K562 (cell line): ENCODE data around the gene ERC2. TPM values are rescaled to one million over a fixed set of nuclear protein-coding genes. Genes with fewer than 3 reads are reported as not detected.

Experiments used
- ATAC-seq: fragments of 200-7000 bp; cut with Tn5 transposase; 3 replicates; pipeline ENCODE4 v1.9.1; 2020; ENCODE audit warnings: moderate library complexity
- BruUV-seq: library from RNA; stranded (reverse); fragments of 400-500 nt; replicated peaks from 2 replicates; lab custom pipeline; 2021; lab: Mats Ljungman, UMichigan
- CTCF ChIA-PET: fragments of 300-600 bp; formaldehyde crosslinking; extraction: SDS; loops from one replicate; lab custom pipeline; 2021; ENCODE audit warnings: low intra/inter-chr PET ratio; lab: Yijun Ruan, JAX
- POLR2A ChIA-PET: fragments of 300-600, 350-650 bp; sonication (Branson Sonifier 250); formaldehyde crosslinking; extraction: SDS; loops from one replicate; lab custom pipeline; 2021; ENCODE audit warnings: antibody characterized with exemption, inconsistent platforms; lab: Yijun Ruan, JAX
- DNase-seq, 4 experiments: peaks; one replicate each; pipeline versions ENCODE4 v3.0.0 to v3.0.0-alpha.2; 2011 to 2018; ENCODE audit warnings: low spot score in 3 of 4, mixed read lengths in 3 of 4; ENCODE audit errors: extremely low read depth in 1 of 4
- FAIRE-seq: peaks from 2 replicates; lab custom pipeline; 2011; peaks lifted over from hg19 to GRCh38; lab: Jason Lieb, UNC
- H2AFZ ChIP-seq: 2 replicates; pipeline ENCODE4 v1.6.0; 2011; ENCODE audit warnings: low read depth, low read length, control low read depth, inconsistent platforms
- H3K27ac ChIP-seq: fragments of 200-600 bp; 3 replicates; pipeline ENCODE4 v1.8.0; 2011; ENCODE audit warnings: low read depth, mild to moderate bottlenecking, control low read depth, inconsistent platforms, low read length, moderate library complexity, mixed read lengths; ENCODE audit errors: extremely low read depth
- H3K27me3 ChIP-seq, 2 experiments: fragments of 300-600 bp in 1 of 2; 2 replicates in 1 of 2; 3 replicates in 1 of 2; pipeline versions ENCODE4 v1.6.0 to v1.8.0; 2011; ENCODE audit warnings: inconsistent platforms in 2 of 2, low read length in 2 of 2, mild to moderate bottlenecking in 1 of 2, mixed read lengths in 1 of 2, moderate library complexity in 1 of 2; ENCODE audit not compliant: control insufficient read depth in 2 of 2, insufficient read depth in 2 of 2
- H3K36me3 ChIP-seq: fragments of 300-600 bp; 3 replicates; pipeline ENCODE4 v1.8.0; 2011; ENCODE audit warnings: mild to moderate bottlenecking, low read length, inconsistent platforms; ENCODE audit not compliant: control insufficient read depth, insufficient read depth
- H3K4me1 ChIP-seq, 2 experiments: fragments of 200-600 bp in 1 of 2; replicated peaks in 1 of 2; 2 replicates in 1 of 2; 3 replicates in 1 of 2; pipeline versions ENCODE4 v1.5.1 to v1.8.0; 2011; ENCODE audit warnings: inconsistent platforms in 2 of 2, low read length in 2 of 2, mild to moderate bottlenecking in 1 of 2, mixed read lengths in 1 of 2, moderate library complexity in 1 of 2; ENCODE audit not compliant: control insufficient read depth in 2 of 2, insufficient read depth in 2 of 2
- H3K4me2 ChIP-seq: 2 replicates; pipeline ENCODE4 v1.6.1; 2011; ENCODE audit warnings: low read length, control low read depth, inconsistent platforms, mixed read lengths; ENCODE audit not compliant: insufficient read depth
- H3K4me3 ChIP-seq: fragments of 200-600 bp; sonication (generic), shearing (Covaris generic); 2 replicates; pipeline ENCODE4 v1.5.1; 2016; ENCODE audit warnings: control low read depth, inconsistent platforms
- H3K79me2 ChIP-seq: fragments of 200-600 bp; 3 replicates; pipeline ENCODE4 v1.8.0; 2011; ENCODE audit warnings: low read length, inconsistent platforms; ENCODE audit not compliant: control insufficient read depth, insufficient read depth
- H3K9ac ChIP-seq, 2 experiments: 2 replicates each; pipeline versions ENCODE4 v1.6.0 to v1.6.1; 2011; ENCODE audit warnings: low read depth in 2 of 2, low read length in 2 of 2, control low read depth in 1 of 2, inconsistent platforms in 1 of 2, mild to moderate bottlenecking in 1 of 2, mixed read lengths in 1 of 2; ENCODE audit not compliant: insufficient read depth in 1 of 2
- H3K9me1 ChIP-seq: one replicate; pipeline ENCODE4 v1.6.0; 2011; ENCODE audit warnings: inconsistent platforms, mild to moderate bottlenecking, low read length, moderate library complexity; ENCODE audit not compliant: control insufficient read depth, insufficient read depth
- H3K9me3 ChIP-seq: replicated peaks from 2 replicates; pipeline ENCODE4 v1.5.1; 2011; ENCODE audit warnings: low read depth, low read length, inconsistent platforms; ENCODE audit not compliant: control insufficient read depth, insufficient read depth
- H4K20me1 ChIP-seq: replicated peaks from 2 replicates; pipeline ENCODE4 v1.6.1; 2011; ENCODE audit warnings: low read length, inconsistent platforms, mixed read lengths; ENCODE audit not compliant: control insufficient read depth, insufficient read depth
- ETV1 ChIP-seq: fragments of 450-650 bp; conservative IDR thresholded peaks from 2 replicates; pipeline ENCODE4 v1.6.1; 2016; ENCODE audit warnings: missing genetic modification characterization, control low read depth, low read depth, missing compliant biosample characterization
- GABPB2 ChIP-seq: fragments of 250-450 bp; sonication (Bioruptor Pico); conservative IDR thresholded peaks from 2 replicates; pipeline ENCODE4 v1.5.1; 2021; ENCODE audit warnings: mild to moderate bottlenecking
- GTF2F1 ChIP-seq: IDR thresholded peaks from 2 replicates; pipeline ENCODE4 v1.6.1; 2011; ENCODE audit warnings: low read depth, low read length, improper control_type of control experiment
- NELFE ChIP-seq: IDR thresholded peaks from 2 replicates; pipeline ENCODE4 v1.6.1; 2011; ENCODE audit warnings: mild to moderate bottlenecking; ENCODE audit not compliant: insufficient read depth, insufficient read length
- RNF2 ChIP-seq: sonication (generic); IDR thresholded peaks from 2 replicates; pipeline ENCODE4 v1.6.1; 2016
- ZBTB1 ChIP-seq: sonication (generic); formaldehyde crosslinking; IDR thresholded peaks from 2 replicates; pipeline ENCODE4 v1.8.1; 2023; ENCODE audit warnings: missing genetic modification reagents, low read depth, mild to moderate bottlenecking, borderline replicate concordance
- ZFP30 ChIP-seq: fragments of 250-450 bp; sonication (Bioruptor Pico); IDR thresholded peaks from 2 replicates; pipeline ENCODE4 v1.8.0; 2022; ENCODE audit warnings: moderate library complexity, mild to moderate bottlenecking, inconsistent platforms, borderline replicate concordance
- ZNF24 ChIP-seq: fragments of 450-650 bp; IDR thresholded peaks from 2 replicates; pipeline ENCODE4 v1.6.1; 2016
- in situ Hi-C: fragments of 300-500 bp; cut with MboI; formaldehyde crosslinking; loops from 4 replicates; pipeline ENCODE4 v1.15.0; 2018; ENCODE audit warnings: inconsistent platforms, mixed read lengths
- intact Hi-C: fragments of 100-400 bp; cut with micrococcal nuclease; formaldehyde crosslinking; loops from 2 replicates; pipeline ENCODE4 v1.14.2; 2022
- polyA plus RNA-seq, 8 experiments: library from polyadenylated mRNA; depleted of rRNA in 4 of 8; stranded (reverse) in 5 of 8; unstranded in 3 of 8; fragments of >200 nt; fragmentation: Nextera tagmentation in 2 of 8; fragmentation: Illumina TruSeq in 1 of 8; extraction: Ambion mirVana in 2 of 8; extraction: Trizol in 1 of 8; gene quantifications; 2 replicates each; pipeline versions ENCODE4 v1.2.1 to v1.2.3, GENCODE V29; 2011 to 2014; ENCODE audit warnings: inconsistent platforms in 1 of 8, missing spikeins in 1 of 8
- total RNA-seq, 7 experiments: library from RNA; depleted of rRNA in 6 of 7; stranded (reverse); fragments of >200 nt in 6 of 7; fragmentation: Illumina TruSeq in 2 of 7; extraction: Trizol in 2 of 7; gene quantifications; 2 replicates each; pipeline versions ENCODE4 v1.2.1 to v1.2.3, GENCODE V29; 2011 to 2021; ENCODE audit warnings: low replicate concordance in 1 of 7
- TF ChIP-seq, protein P1 (sequence below): fragments of 450-650 bp; conservative IDR thresholded peaks from 2 replicates; pipeline ENCODE4 v1.6.1; 2016; ENCODE audit warnings: missing genetic modification characterization, low read depth, mild to moderate bottlenecking, control low read depth, missing compliant biosample characterization
- TF ChIP-seq, protein P2 (sequence below): fragments of 450-650 bp; IDR thresholded peaks from 2 replicates; pipeline ENCODE4 v1.6.1; 2016; ENCODE audit warnings: missing biosample characterization, missing genetic modification characterization

Gene ERC2
- total and polyA plus RNA-seq, 9 of the 15 experiments (the other 6 are each of a cell fraction or from before 2014, with no cell fraction given): 0.04 to 0.18 (median 0.07) TPM; not detected in 2

DNA sequence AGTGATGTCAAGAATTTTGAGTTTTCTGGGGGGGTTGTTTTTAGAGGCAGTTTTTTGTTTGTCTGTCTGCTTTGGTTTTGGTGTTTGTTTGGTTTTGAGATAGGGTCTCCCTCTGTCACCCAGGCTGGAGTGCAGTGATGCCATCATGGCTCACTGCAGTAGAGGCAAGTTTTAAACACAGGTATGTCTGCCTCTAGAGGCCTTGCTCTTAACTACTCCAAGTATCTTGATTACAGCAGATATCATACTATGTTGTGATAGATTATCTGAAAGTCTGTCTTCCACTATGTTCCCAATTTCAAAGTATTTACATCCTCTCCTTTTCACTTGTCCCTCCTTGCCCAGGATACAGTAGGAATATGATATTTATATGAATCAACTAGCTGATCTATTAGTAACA is 57.7 kb downstream of the ERC2 start:
- Histone ChIP-seq H3K9me3 (no peaks in the 10 kb centered on the region), H3K4me3 (no peak overlapping the region), H3K27me3 (no peaks in the 10 kb centered on the region), H3K4me1 (peaks cover 0 to 3% of the 10 kb centered on the region in 2 experiments; a peak in 2 of 5 replicates), H3K9ac (no peak overlapping the region), H3K4me2 (no peak overlapping the region), H3K9me1 (no peaks in the 10 kb centered on the region), H3K79me2 (no peaks in the 10 kb centered on the region), H3K36me3 (no peaks in the 10 kb centered on the region), H3K27ac (no peak overlapping the region), H2AFZ (no peak overlapping the region), H4K20me1 (no peaks in the 10 kb centered on the region)
- TF ChIP-seq GABPB2 (CRISPR knock-in tag) (no peak), ZFP30 (CRISPR knock-in tag) (no peak), ZBTB1 (no peak), ETV1 (tag) (no peak), ZNF24 (no peak), RNF2 (no peak), NELFE (no peak), GTF2F1 (no peak)
- TF ChIP-seq, protein P1, sequence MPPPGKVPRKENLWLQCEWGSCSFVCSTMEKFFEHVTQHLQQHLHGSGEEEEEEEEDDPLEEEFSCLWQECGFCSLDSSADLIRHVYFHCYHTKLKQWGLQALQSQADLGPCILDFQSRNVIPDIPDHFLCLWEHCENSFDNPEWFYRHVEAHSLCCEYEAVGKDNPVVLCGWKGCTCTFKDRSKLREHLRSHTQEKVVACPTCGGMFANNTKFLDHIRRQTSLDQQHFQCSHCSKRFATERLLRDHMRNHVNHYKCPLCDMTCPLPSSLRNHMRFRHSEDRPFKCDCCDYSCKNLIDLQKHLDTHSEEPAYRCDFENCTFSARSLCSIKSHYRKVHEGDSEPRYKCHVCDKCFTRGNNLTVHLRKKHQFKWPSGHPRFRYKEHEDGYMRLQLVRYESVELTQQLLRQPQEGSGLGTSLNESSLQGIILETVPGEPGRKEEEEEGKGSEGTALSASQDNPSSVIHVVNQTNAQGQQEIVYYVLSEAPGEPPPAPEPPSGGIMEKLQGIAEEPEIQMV (tag): no peak
- TF ChIP-seq, protein P2, sequence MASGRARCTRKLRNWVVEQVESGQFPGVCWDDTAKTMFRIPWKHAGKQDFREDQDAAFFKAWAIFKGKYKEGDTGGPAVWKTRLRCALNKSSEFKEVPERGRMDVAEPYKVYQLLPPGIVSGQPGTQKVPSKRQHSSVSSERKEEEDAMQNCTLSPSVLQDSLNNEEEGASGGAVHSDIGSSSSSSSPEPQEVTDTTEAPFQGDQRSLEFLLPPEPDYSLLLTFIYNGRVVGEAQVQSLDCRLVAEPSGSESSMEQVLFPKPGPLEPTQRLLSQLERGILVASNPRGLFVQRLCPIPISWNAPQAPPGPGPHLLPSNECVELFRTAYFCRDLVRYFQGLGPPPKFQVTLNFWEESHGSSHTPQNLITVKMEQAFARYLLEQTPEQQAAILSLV (tag): no peak
- POLR2A ChIA-PET: no interaction called here
- in situ Hi-C loops (no loop called here), intact Hi-C loops (no loop called here)
- CTCF ChIA-PET: no interaction called here
- ATAC-seq (no peak), DNase-seq (no peak), FAIRE-seq (no peak)
- BruUV-seq: no TSS peak
